GM23248 (cell line): ENCODE measurements around the gene PLD4. TPM values are rescaled to one million over a fixed set of nuclear protein-coding genes. Genes with fewer than 3 reads are reported as not detected.

Experiments used
- DNase-seq: peaks from one replicate; pipeline ENCODE4 v3.0.0-alpha.2; 2015
- H2AFZ ChIP-seq: fragments of 200-600 bp; sonication (generic); 2 replicates; pipeline ENCODE4 v1.6.1; 2016; ENCODE audit warnings: antibody characterized with exemption
- H3F3A ChIP-seq: fragments of 200-600 bp; sonication (generic); 2 replicates; pipeline ENCODE4 v1.6.1; 2016; ENCODE audit warnings: mild to moderate bottlenecking, antibody characterized with exemption, mixed run types; ENCODE audit not compliant: insufficient read depth
- H3K27ac ChIP-seq: fragments of 200-600 bp; sonication (generic); 2 replicates; pipeline ENCODE4 v1.5.1; 2016; ENCODE audit warnings: mild to moderate bottlenecking
- H3K27me3 ChIP-seq: fragments of 200-600 bp; sonication (generic); replicated peaks from 2 replicates; pipeline ENCODE4 v1.6.1; 2016; ENCODE audit warnings: mild to moderate bottlenecking; ENCODE audit not compliant: insufficient read depth
- H3K36me3 ChIP-seq: fragments of 200-600 bp; sonication (generic); 2 replicates; pipeline ENCODE4 v1.6.1; 2016; ENCODE audit warnings: low read depth, mild to moderate bottlenecking
- H3K4me1 ChIP-seq: fragments of 200-600 bp; sonication (generic); 2 replicates; pipeline ENCODE4 v1.6.1; 2016; ENCODE audit warnings: mild to moderate bottlenecking; ENCODE audit not compliant: insufficient read depth
- H3K4me2 ChIP-seq: fragments of 200-600 bp; sonication (generic); one replicate; pipeline ENCODE4 v1.6.1; 2016; ENCODE audit warnings: mild to moderate bottlenecking; ENCODE audit not compliant: unreplicated experiment
- H3K4me3 ChIP-seq: fragments of 200-600 bp; sonication (generic); 2 replicates; pipeline ENCODE4 v1.5.1; 2016; ENCODE audit warnings: mild to moderate bottlenecking
- H3K79me2 ChIP-seq: fragments of 200-600 bp; sonication (generic); 2 replicates; pipeline ENCODE4 v1.6.1; 2016; ENCODE audit warnings: mild to moderate bottlenecking; ENCODE audit not compliant: insufficient read depth
- H3K9ac ChIP-seq: fragments of 200-600 bp; sonication (generic); 2 replicates; pipeline ENCODE4 v1.6.1; 2016; ENCODE audit warnings: mild to moderate bottlenecking
- H3K9me2 ChIP-seq: fragments of 200-600 bp; sonication (generic); 2 replicates; pipeline ENCODE4 v1.6.1; 2016; ENCODE audit warnings: mixed run types, mild to moderate bottlenecking, moderate library complexity; ENCODE audit not compliant: insufficient read depth
- H3K9me3 ChIP-seq: fragments of 200-600 bp; sonication (generic); one replicate; pipeline ENCODE4 v1.6.1; 2017; ENCODE audit warnings: low read depth
- H4K20me1 ChIP-seq: fragments of 200-600 bp; sonication (generic); 2 replicates; pipeline ENCODE4 v1.6.0; 2016; ENCODE audit not compliant: insufficient read depth
- EZH2 ChIP-seq: fragments of 200-600 bp; sonication (generic); IDR thresholded peaks from 2 replicates; pipeline ENCODE4 v1.6.1; 2018; ENCODE audit warnings: antibody characterized with exemption, mild to moderate bottlenecking; ENCODE audit not compliant: insufficient read depth, poor library complexity, severe bottlenecking
- EZH2phosphoT487 ChIP-seq: fragments of 200-600 bp; sonication (generic); IDR thresholded peaks from 2 replicates; pipeline ENCODE4 v1.6.1; 2018; ENCODE audit warnings: antibody characterized with exemption, moderate library complexity, mild to moderate bottlenecking, low read depth; ENCODE audit not compliant: insufficient read depth
- WGBS, 2 experiments: methylation state at CpG; one replicate each; pipeline ENCODE4 v1.1.6; 2015 to 2017; ENCODE audit warnings: low lambda C conversion rate in 2 of 2, low coverage in 1 of 2; ENCODE audit errors: missing lambda C conversion rate in 2 of 2; 5-methylcytosine and 5-hydroxymethylcytosine counted together
- in situ Hi-C: fragments of 300-500 bp; cut with MboI; formaldehyde crosslinking; loops from 2 replicates; pipeline ENCODE4 v1.15.0; 2020
- polyA plus RNA-seq: library from polyadenylated mRNA; unstranded; fragments of >200 nt; fragmentation: Nextera tagmentation; extraction: Ambion mirVana; gene quantifications from 2 replicates; pipeline ENCODE4 v1.2.1, GENCODE V29; 2016
- total RNA-seq: library from RNA; depleted of rRNA; stranded (reverse); fragments of >200 nt; shearing (Covaris generic); gene quantifications from 2 replicates; pipeline ENCODE4 v1.2.3, GENCODE V29; 2014

PLD4 gene
- total and polyA plus RNA-seq, 2 experiments from 2014 or later = not detected

- Histone ChIP-seq H3K27me3 (no peaks in the 10 kb centered on the region), H3K79me2 (no peaks in the 10 kb centered on the region), H3K9me2 (no peaks in the 10 kb centered on the region), H3K36me3 (no peaks in the 10 kb centered on the region), H3K27ac (no peak overlapping the region), H3F3A (0 out of 2 replicates have a peak, but pooled peaks cover 8% of the 10 kb centered on the region), H3K4me1 (no peaks in the 10 kb centered on the region), H3K9me3 (no peaks in the 10 kb centered on the region), H2AFZ (no peak overlapping the region), H3K4me2 (no peak overlapping the region), H3K4me3 (no peak overlapping the region), H3K9ac (no peak overlapping the region), H4K20me1 (no peaks in the 10 kb centered on the region)
- WGBS, 2 experiments = 89 to 93% methylated on average over 1 of the region's 1 CpG
- DNase-seq = no peak
- in situ Hi-C loops = no loop called here
- TF ChIP-seq EZH2 = no peak
- no peak for TF ChIP-seq EZH2phosphoT487
Measured at GRCh38 chr14:104938960-104939359, 14.3 kb downstream of the PLD4 start.

DNA sequence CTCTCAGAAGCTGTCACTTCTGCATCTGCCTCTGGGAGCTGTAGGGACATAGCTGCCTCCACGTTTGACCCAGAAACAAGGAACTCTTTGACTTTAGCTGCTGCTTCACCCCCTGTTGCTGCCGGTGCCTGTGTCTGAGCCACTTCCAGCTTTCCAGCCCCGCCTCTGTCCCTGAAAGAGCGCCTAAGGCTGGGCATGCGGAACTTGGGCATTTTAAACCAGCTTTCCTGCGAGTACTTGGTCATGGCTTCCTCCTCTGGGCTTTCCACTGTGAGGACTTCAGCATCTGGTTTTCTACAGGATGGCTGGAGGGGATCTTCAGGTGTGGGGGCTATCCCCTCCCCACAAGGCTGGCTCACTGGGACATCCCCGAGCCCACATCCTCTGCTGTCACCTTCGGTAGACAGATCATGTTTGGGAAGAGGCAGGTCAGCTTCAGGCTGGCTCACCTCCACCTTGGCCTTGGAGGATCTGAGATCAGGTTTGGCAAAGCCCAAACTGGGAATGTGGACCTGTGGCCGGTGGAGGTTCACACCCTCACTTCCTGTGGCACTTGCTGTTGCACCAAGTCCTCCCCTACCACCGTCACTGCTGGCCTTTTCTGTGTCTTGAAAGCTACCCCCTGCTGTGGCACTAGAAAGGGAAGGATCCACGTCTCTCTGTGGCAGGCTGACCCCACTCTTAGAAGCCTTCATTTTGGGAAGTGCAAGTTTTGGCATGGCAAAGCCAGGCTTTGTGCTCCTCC, 15.2 kb downstream of the PLD4 start:
- Histone ChIP-seq H3K36me3 (no peaks in the 10 kb centered on the region), H3K9me3 (no peaks in the 10 kb centered on the region), H3F3A (0 out of 2 replicates have a peak, but pooled peaks cover 8% of the 10 kb centered on the region), H4K20me1 (no peaks in the 10 kb centered on the region), H2AFZ (no peak overlapping the region), H3K27me3 (no peaks in the 10 kb centered on the region), H3K27ac (no peak overlapping the region), H3K9ac (no peak overlapping the region), H3K79me2 (no peaks in the 10 kb centered on the region), H3K4me2 (no peak overlapping the region), H3K4me1 (no peaks in the 10 kb centered on the region), H3K9me2 (no peaks in the 10 kb centered on the region), H3K4me3 (no peak overlapping the region)
- DNase-seq = no peak
- WGBS, 2 experiments = 80 to 85% methylated on average over 11 of the region's 11 CpGs
- TF ChIP-seq EZH2 = no peak
- TF ChIP-seq EZH2phosphoT487 = no peak
- in situ Hi-C loops = no loop called here

- H2AFZ ChIP-seq = no peak overlapping the region
- WGBS, 2 experiments = 65 to 68% methylated on average over 3 of the region's 3 CpGs
- no peaks in the 10 kb centered on the region for H3K4me1 ChIP-seq
- H3K4me3 ChIP-seq = no peak overlapping the region
- H3K9ac ChIP-seq = no peak overlapping the region
- H3F3A ChIP-seq = 0 out of 2 replicates have a peak, but pooled peaks cover 8% of the 10 kb centered on the region
- no peaks in the 10 kb centered on the region for H3K79me2 ChIP-seq
- H3K9me2 ChIP-seq = no peaks in the 10 kb centered on the region
- no peaks in the 10 kb centered on the region for H3K9me3 ChIP-seq
- no peak for DNase-seq
- no peak overlapping the region for H3K4me2 ChIP-seq
- no peak for TF ChIP-seq EZH2
- TF ChIP-seq EZH2phosphoT487 = no peak
- in situ Hi-C loops = no loop called here
- no peaks in the 10 kb centered on the region for H3K36me3 ChIP-seq
- H3K27me3 ChIP-seq = no peaks in the 10 kb centered on the region
- H4K20me1 ChIP-seq = no peaks in the 10 kb centered on the region
- H3K27ac ChIP-seq = no peak overlapping the region
Measured at GRCh38 chr14:104940526-104941150, 16.0 kb downstream of the PLD4 start.

- Histone ChIP-seq H3K9me3 (no peaks in the 10 kb centered on the region), H3K4me1 (no peaks in the 10 kb centered on the region), H2AFZ (no peak overlapping the region), H3K79me2 (no peaks in the 10 kb centered on the region), H3K27me3 (no peaks in the 10 kb centered on the region), H3K9ac (no peak overlapping the region), H3K4me3 (no peak overlapping the region), H3K9me2 (no peaks in the 10 kb centered on the region), H4K20me1 (no peaks in the 10 kb centered on the region), H3K4me2 (no peak overlapping the region), H3K36me3 (no peaks in the 10 kb centered on the region), H3F3A (0 out of 2 replicates have a peak, but pooled peaks cover 8% of the 10 kb centered on the region), H3K27ac (no peak overlapping the region)
- no peak for DNase-seq
- in situ Hi-C loops = no loop called here
- TF ChIP-seq EZH2phosphoT487 (no peak), EZH2 (no peak)
- 89 to 92% methylated on average over 26 of the region's 26 CpGs for WGBS, 2 experiments
Measured at GRCh38 chr14:104941508-104942365, 17.1 kb downstream of the PLD4 start.
